ENCODE measurements around the gene BTNL9.

The BTNL9 gene

DNA sequence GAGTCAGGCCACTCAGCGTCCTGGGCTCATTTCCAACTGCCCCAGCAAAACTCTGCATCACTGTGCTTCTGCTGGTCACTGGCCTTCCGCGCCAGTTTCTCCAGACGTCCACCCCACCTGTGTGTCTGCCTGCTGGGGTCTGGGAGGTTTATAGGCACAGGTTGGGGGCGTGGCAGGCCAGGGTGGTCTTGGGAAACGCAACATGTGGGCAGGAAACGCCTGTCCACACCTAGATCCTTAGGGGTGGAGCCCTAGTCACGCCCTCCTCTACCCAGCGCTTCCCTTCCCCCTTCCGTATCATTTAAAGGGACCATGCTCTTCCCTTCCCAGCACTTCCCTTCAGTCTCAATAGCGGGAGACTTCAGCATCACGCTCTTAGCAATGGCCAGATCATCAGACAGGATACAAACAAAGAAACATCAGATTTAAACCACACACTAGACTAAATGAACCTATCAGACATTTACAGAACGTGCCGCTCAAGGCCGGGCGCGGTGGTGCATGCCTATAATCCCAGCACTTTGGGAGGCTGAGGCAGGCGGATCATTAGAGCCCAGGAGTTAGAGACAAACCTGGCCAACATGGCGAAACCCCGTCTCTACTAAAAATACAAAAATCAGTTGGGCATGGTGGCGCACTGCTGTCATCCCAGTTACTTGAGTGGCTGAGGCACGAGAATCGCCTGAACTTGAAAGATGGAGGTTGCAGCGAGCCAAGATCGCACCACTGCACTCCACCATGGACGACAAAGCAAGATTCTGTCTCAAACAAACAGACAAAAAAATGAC, 11.8 kb upstream of the BTNL9 start:
- no peak overlapping the region for H3K4me2 ChIP-seq (ENCODE audit: low read length)
- no peaks in the 10 kb centered on the region for H3F3A ChIP-seq (ENCODE audit: control insufficient read depth, insufficient read depth)
- TF ChIP-seq EZH2phosphoT487 (IDR thresholded peaks at IDR 0.05; ENCODE audit: borderline replicate concordance, low read length), result no peak
- TF ChIP-seq, protein P1, sequence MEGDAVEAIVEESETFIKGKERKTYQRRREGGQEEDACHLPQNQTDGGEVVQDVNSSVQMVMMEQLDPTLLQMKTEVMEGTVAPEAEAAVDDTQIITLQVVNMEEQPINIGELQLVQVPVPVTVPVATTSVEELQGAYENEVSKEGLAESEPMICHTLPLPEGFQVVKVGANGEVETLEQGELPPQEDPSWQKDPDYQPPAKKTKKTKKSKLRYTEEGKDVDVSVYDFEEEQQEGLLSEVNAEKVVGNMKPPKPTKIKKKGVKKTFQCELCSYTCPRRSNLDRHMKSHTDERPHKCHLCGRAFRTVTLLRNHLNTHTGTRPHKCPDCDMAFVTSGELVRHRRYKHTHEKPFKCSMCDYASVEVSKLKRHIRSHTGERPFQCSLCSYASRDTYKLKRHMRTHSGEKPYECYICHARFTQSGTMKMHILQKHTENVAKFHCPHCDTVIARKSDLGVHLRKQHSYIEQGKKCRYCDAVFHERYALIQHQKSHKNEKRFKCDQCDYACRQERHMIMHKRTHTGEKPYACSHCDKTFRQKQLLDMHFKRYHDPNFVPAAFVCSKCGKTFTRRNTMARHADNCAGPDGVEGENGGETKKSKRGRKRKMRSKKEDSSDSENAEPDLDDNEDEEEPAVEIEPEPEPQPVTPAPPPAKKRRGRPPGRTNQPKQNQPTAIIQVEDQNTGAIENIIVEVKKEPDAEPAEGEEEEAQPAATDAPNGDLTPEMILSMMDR (IDR thresholded peaks at IDR 0.05; ENCODE audit: low read depth, low read length, poor library complexity, severe bottlenecking), result no peak
- H3K27me3 ChIP-seq (ENCODE audit: control insufficient read depth, low read length), result no peaks in the 10 kb centered on the region
- H3K36me3 ChIP-seq (ENCODE audit: control insufficient read depth, low read length), result no peaks in the 10 kb centered on the region
- no peaks in the 10 kb centered on the region for H3K4me1 ChIP-seq (ENCODE audit: control insufficient read depth, low read length)
- H3K9me3 ChIP-seq (ENCODE audit: control insufficient read depth, insufficient read depth, low read length), result no peaks in the 10 kb centered on the region
- H3K4me3 ChIP-seq (ENCODE audit: low read length), result no peak overlapping the region
- H3K79me2 ChIP-seq (ENCODE audit: control insufficient read depth, low read length), result no peaks in the 10 kb centered on the region
- no peaks in the 10 kb centered on the region for H4K20me1 ChIP-seq (ENCODE audit: control insufficient read depth, insufficient read depth, low read depth, low read length)
- no peaks in the 10 kb centered on the region for H3K9me2 ChIP-seq (replicated peaks; ENCODE audit: control insufficient read depth, low read length)
- no peak overlapping the region for H3K27ac ChIP-seq (ENCODE audit: low read depth, low read length)

- H3K4me3 ChIP-seq (ENCODE audit: low read length), result no peak overlapping the region
- TF ChIP-seq, protein P1 (IDR thresholded peaks at IDR 0.05; ENCODE audit: low read depth, low read length, poor library complexity, severe bottlenecking), result no peak
- TF ChIP-seq EZH2phosphoT487 (IDR thresholded peaks at IDR 0.05; ENCODE audit: borderline replicate concordance, low read length), result no peak
Measured at GRCh38 chr5:181031716-181032115, 8.3 kb upstream of the BTNL9 start.

GRCh38 chr5:181035991-181036815, 3.9 kb upstream of the BTNL9 start:
- Histone ChIP-seq H3K36me3 (ENCODE audit: control insufficient read depth, low read length) (no peaks in the 10 kb centered on the region), H3K79me2 (ENCODE audit: control insufficient read depth, low read length) (no peaks in the 10 kb centered on the region), H3K4me2 (ENCODE audit: low read length) (no peak overlapping the region), H3K9me3 (ENCODE audit: control insufficient read depth, insufficient read depth, low read length) (peaks cover 3% of the 10 kb centered on the region; the same call in 1 of the 2 replicates), H3K4me3 (ENCODE audit: low read length) (no peak overlapping the region), H4K20me1 (ENCODE audit: control insufficient read depth, insufficient read depth, low read depth, low read length) (no peaks in the 10 kb centered on the region), H3K4me1 (ENCODE audit: control insufficient read depth, low read length) (no peaks in the 10 kb centered on the region), H3K27ac (ENCODE audit: low read depth, low read length) (no peak overlapping the region), H3K27me3 (ENCODE audit: control insufficient read depth, low read length) (0 out of 2 replicates have a peak, but pooled peaks cover 1% of the 10 kb centered on the region), H3K9me2 (replicated peaks; ENCODE audit: control insufficient read depth, low read length) (no peaks in the 10 kb centered on the region), H3F3A (ENCODE audit: control insufficient read depth, insufficient read depth) (no peaks in the 10 kb centered on the region)
- TF ChIP-seq EZH2phosphoT487 (IDR thresholded peaks at IDR 0.05; ENCODE audit: borderline replicate concordance, low read length), result no peak
- TF ChIP-seq, protein P1 (IDR thresholded peaks at IDR 0.05; ENCODE audit: low read depth, low read length, poor library complexity, severe bottlenecking), result no peak

More at GRCh38 chr5:181031716-181032115, 8.3 kb upstream of the BTNL9 start:
- Histone ChIP-seq H3F3A (ENCODE audit: control insufficient read depth, insufficient read depth) (no peaks in the 10 kb centered on the region), H3K4me2 (ENCODE audit: low read length) (no peak overlapping the region), H3K9me2 (replicated peaks; ENCODE audit: control insufficient read depth, low read length) (no peaks in the 10 kb centered on the region), H3K27me3 (ENCODE audit: control insufficient read depth, low read length) (no peaks in the 10 kb centered on the region), H3K27ac (ENCODE audit: low read depth, low read length) (no peak overlapping the region), H3K36me3 (ENCODE audit: control insufficient read depth, low read length) (no peaks in the 10 kb centered on the region), H4K20me1 (ENCODE audit: control insufficient read depth, insufficient read depth, low read depth, low read length) (no peaks in the 10 kb centered on the region), H3K79me2 (ENCODE audit: control insufficient read depth, low read length) (no peaks in the 10 kb centered on the region), H3K4me1 (ENCODE audit: control insufficient read depth, low read length) (no peaks in the 10 kb centered on the region), H3K9me3 (ENCODE audit: control insufficient read depth, insufficient read depth, low read length) (no peaks in the 10 kb centered on the region)

Measured in DOHH2 (cell line).